IPS-18a (cell line): ENCODE results near the gene TNFRSF1A.

Experiments
- H3K27ac ChIP-seq: one replicate; pipeline ENCODE4 v1.5.1; 2013; ENCODE audit warnings: low read length
- H3K27me3 ChIP-seq: one replicate; pipeline ENCODE4 v1.6.1; 2013; ENCODE audit warnings: mild to moderate bottlenecking, low read length; ENCODE audit not compliant: control insufficient read depth, insufficient read depth
- H3K36me3 ChIP-seq: one replicate; pipeline ENCODE4 v1.6.1; 2013; ENCODE audit warnings: low read depth, low read length; ENCODE audit not compliant: control insufficient read depth
- H3K4me1 ChIP-seq: one replicate; pipeline ENCODE4 v1.6.1; 2013; ENCODE audit warnings: low read depth, low read length; ENCODE audit not compliant: control insufficient read depth
- H3K4me3 ChIP-seq: one replicate; pipeline ENCODE4 v1.5.1; 2013; ENCODE audit warnings: low read length
- H3K9ac ChIP-seq: one replicate; pipeline ENCODE4 v1.6.1; 2013; ENCODE audit warnings: mild to moderate bottlenecking, low read length, moderate library complexity
- H3K9me3 ChIP-seq: one replicate; pipeline ENCODE4 v1.6.1; 2013; ENCODE audit warnings: low read depth, low read length; ENCODE audit not compliant: control insufficient read depth

The TNFRSF1A gene

DNA sequence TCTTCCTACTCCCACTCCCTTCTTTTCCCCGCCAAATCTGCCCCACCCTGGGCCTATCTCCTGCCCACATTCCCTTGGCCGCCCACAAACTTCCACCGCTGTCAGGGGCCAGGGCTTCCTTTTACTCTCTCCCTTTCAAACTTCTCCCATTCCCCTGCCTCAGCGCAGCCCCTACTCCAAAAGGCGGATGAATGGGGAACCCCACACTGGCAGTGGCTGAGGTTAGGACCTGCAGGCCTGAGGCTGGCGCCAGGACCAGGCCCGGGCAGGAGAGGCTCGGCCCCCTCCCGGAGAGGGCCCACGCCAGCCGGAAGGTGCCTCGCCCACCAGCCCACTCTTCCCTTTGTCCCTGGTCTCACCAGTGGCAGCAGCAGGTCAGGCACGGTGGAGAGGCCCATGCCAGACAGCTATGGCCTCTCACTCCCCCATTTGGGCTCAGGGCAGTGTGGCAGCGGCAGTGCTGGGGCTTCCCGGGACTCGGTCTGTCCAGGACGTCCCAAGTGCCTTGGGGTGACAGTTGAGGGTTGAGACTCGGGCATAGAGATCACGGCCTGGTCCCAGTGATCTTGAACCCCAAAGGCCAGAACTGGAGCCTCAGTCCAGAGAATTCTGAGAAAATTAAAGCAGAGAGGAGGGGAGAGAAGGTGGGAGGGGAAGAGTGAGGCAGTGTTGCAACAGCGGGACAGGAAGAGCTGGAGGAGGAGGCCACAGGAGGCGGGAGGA, at the start of gene TNFRSF1A:
TNFRSF1A (minus strand) TSS at position 660 of the 723 bp plus-strand sequence; CDS start at position 398, 262 bp downstream.
- Histone ChIP-seq H3K36me3 (no peaks in the 10 kb centered on the region), H3K27me3 (no peaks in the 10 kb centered on the region), H3K4me3 (peak within 1 kb of the TSS; percentile 88), H3K4me1 (peaks cover 57% of the 10 kb centered on the region), H3K27ac (peak within 1 kb of the TSS; percentile 78), H3K9me3 (no peaks in the 10 kb centered on the region), H3K9ac (peak within 1 kb of the TSS; percentile 78)

DNA sequence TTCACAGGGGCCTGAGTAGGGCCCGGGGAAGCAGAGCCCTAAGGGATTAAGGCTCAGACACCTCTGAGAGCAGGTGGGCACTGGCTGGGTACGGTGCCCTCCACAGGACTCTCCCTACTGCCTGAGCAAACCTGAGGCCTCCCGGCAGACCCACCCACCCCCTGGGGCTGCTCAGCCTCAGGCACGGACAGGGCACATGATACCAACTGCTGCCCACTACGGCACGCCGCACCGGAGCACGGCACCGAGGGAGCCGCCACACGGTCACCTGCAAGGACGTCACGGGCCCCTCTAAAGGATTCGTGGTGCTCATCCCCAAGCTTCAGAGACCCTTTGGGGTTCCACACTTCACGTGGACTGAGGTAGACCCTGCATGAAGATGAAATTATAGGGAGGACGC, 49.1 kb upstream of the TNFRSF1A start:
- no peaks in the 10 kb centered on the region for H3K36me3 ChIP-seq
- no peak overlapping the region for H3K27ac ChIP-seq
- no peaks in the 10 kb centered on the region for H3K9me3 ChIP-seq
- H3K4me3 ChIP-seq: no peak overlapping the region
- H3K9ac ChIP-seq: no peak overlapping the region
- peaks cover 4% of the 10 kb centered on the region for H3K4me1 ChIP-seq
- no peaks in the 10 kb centered on the region for H3K27me3 ChIP-seq

DNA sequence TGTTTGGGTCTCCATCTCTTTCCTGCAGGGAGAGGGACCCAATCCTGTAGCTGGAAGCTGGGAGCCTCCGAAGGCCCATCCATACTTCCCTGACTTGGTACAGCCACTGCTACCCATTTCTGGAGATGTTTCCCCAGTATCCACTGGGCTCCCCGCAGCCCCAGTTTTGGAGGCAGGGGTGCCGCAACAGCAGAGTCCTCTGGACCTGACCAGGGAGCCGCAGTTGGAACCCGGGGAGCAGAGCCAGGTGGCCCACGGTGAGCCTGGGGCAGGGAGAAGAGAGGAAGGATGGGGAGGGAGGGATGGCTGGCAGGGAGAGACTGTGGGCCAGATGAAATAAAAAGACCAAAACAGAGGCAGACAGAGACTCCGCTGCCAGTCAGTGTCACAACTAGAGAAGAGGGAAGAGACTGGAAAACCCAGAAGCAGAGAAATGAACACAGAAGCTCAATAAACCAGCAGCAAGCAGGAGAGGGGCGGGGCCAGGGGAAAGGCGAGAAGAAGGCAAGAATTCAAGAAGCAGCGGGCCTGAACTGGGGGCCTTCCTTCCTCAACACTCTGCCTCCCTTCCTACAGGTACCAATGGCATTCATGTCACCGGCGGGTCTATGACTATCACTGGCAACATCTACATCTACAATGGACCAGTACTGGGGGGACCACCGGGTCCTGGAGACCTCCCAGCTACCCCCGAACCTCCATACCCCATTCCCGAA, 48.4 kb upstream of the TNFRSF1A start:
- Histone ChIP-seq H3K9ac (no peak overlapping the region), H3K9me3 (no peaks in the 10 kb centered on the region), H3K4me3 (no peak overlapping the region), H3K4me1 (no peaks in the 10 kb centered on the region), H3K27ac (no peak overlapping the region), H3K27me3 (no peaks in the 10 kb centered on the region), H3K36me3 (no peaks in the 10 kb centered on the region)

DNA sequence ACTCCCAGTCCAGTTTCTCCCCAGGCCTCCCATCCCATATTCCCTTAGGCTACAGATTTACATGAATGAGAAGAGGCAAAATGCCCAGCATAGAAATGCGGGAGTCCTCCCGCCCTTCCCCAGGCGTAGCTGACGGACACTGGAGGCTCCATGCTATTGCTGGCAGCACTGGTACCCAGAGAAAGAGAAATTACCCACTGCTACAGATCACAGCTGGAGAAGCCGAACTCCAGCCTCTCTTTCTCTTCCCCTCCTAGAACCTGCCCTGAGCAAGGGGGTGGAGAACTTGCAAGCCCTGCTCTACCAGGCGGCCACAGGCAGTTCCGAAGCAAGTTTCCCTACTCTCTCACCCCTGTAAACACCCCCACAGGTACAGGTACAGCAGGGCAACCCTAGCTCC, 45.7 kb upstream of the TNFRSF1A start:
- H3K27ac ChIP-seq: no peak overlapping the region

DNA sequence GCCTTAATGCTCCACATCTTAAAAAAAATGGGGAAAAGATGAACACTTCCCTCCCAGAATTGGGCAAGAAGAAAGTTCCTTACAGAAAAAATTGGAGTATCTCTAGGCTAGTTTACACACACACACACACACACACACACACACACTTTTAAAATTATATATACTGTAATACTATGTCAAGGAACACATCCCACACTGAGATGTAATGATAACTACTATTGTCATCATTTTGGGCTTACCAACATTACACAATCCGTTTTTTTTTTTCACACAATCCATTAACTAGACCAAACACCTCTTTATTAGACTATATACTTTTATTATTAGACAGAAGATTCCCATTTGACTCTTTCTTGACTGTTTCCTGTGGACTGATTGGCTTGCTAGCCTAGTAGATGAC, 44.6 kb upstream of the TNFRSF1A start:
- H3K27ac ChIP-seq: no peak overlapping the region
- no peak overlapping the region for H3K4me3 ChIP-seq
- H3K4me1 ChIP-seq: peaks cover 13% of the 10 kb centered on the region
- H3K9ac ChIP-seq: no peak overlapping the region
- H3K9me3 ChIP-seq: no peaks in the 10 kb centered on the region
- H3K36me3 ChIP-seq: no peaks in the 10 kb centered on the region
- peaks cover 22% of the 10 kb centered on the region for H3K27me3 ChIP-seq

More for the DNA sequence above, 45.7 kb upstream of the TNFRSF1A start:
- Histone ChIP-seq H3K9ac (no peak overlapping the region), H3K4me3 (no peak overlapping the region), H3K27me3 (peaks cover 17% of the 10 kb centered on the region), H3K4me1 (peaks cover 7% of the 10 kb centered on the region), H3K9me3 (no peaks in the 10 kb centered on the region), H3K36me3 (no peaks in the 10 kb centered on the region)

DNA sequence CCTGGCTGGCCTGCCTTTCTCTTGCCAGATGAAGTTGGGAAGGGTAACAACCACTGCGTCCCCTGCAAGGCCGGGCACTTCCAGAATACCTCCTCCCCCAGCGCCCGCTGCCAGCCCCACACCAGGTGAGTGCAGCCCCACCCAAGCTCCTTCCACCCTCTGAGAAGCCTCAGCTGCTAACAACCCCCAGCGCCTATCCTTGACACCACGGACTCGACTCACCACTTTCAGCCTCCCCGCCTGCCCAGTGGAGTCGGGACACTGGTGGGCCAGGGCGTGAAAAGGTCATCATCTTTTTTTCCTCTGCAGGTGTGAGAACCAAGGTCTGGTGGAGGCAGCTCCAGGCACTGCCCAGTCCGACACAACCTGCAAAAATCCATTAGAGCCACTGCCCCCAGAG, 44.2 kb upstream of the TNFRSF1A start:
- no peaks in the 10 kb centered on the region for H3K9me3 ChIP-seq
- peaks cover 14% of the 10 kb centered on the region for H3K4me1 ChIP-seq
- H3K9ac ChIP-seq: no peak overlapping the region
- H3K27ac ChIP-seq: no peak overlapping the region
- no peaks in the 10 kb centered on the region for H3K36me3 ChIP-seq
- H3K27me3 ChIP-seq: peaks cover 22% of the 10 kb centered on the region
- no peak overlapping the region for H3K4me3 ChIP-seq

DNA sequence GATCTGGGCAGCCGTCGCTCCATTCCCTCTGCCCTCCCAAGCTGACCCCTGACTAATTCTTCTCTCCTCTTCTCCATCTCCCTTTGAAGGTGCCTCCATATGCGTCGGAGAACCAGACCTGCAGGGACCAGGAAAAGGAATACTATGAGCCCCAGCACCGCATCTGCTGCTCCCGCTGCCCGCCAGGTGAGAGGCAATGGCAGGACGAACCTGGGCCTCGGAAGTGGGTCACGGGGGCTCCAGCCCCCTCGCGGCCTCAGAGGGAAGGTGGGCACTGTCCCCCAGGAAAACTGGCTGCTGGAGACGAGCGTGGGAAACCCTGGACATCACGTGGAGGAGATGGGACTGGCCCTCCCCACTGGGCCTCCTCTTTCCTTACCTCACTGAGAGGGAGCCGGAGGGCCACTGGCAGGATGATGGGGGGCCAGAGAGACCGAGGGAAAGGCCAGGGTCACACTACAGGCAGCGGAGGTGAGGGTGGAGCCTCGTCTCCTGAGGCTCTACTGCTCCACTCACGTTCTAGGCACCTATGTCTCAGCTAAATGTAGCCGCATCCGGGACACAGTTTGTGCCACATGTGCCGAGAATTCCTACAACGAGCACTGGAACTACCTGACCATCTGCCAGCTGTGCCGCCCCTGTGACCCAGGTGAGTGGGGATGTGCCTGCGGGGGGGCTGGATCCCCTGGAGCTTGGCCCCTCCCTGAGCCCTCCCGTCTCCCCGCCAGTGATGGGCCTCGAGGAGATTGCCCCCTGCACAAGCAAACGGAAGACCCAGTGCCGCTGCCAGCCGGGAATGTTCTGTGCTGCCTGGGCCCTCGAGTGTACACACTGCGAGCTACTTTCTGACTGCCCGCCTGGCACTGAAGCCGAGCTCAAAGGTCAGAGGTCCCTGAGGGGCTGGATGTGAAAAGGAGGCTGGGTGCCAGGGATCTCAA, 42.9 kb upstream of the TNFRSF1A start:
- Histone ChIP-seq H3K4me3 (no peak overlapping the region), H3K4me1 (peaks cover 18% of the 10 kb centered on the region), H3K9ac (no peak overlapping the region), H3K27me3 (peaks cover 22% of the 10 kb centered on the region), H3K9me3 (no peaks in the 10 kb centered on the region), H3K36me3 (no peaks in the 10 kb centered on the region), H3K27ac (no peak overlapping the region)

DNA sequence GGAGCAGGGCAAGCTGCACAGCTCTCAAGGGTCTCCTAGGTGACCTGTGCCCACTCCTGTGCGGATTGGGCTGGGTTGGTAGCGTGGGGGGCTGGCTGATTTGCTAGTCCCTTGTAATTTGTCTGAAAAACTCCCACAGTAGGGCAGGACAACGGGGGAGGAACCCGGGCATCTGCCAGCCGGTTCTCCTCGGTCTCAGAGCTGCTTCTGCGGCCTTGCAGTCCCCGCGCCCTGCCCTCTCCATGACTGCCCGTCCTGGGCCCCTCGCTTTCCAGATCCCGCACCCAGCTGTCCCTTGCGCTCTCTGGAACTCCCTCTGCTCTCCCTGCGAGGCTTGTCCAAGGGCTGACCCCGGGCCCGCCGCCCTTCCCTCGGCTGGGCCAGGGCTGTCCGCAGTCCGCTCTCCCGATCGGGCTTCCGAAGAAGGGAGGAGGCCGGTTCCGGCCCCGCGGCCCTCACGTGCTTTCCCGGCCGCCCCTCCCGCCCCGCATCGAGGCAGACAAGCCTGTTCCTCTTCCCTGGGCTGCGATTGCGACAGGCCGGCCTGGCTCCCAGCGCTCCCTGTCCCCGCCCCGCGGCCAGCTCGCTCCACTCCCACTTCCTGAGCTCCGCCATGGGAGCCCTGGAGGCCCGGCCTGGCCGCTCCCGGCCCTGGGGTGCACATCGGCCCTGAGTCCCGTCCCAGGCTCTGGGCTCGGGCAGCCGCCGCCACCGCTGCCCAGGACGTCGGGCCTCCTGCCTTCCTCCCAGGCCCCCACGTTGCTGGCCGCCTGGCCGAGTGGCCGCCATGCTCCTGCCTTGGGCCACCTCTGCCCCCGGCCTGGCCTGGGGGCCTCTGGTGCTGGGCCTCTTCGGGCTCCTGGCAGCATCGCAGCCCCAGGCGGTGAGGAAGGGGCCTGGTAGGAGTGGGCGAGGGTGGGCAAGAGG, 42.0 kb upstream of the TNFRSF1A start, which contains the start of gene LTBR:
LTBR (plus strand) TSS at position 591 of the 927 bp plus-strand sequence; CDS start at position 788, 197 bp downstream.
- H3K27ac ChIP-seq: no peak within 1 kb of the TSS
- H3K36me3 ChIP-seq: no peaks in the 10 kb centered on the region
- no peak within 1 kb of the TSS for H3K4me3 ChIP-seq
- no peak within 1 kb of the TSS for H3K9ac ChIP-seq
- H3K4me1 ChIP-seq: peaks cover 18% of the 10 kb centered on the region
- H3K9me3 ChIP-seq: no peaks in the 10 kb centered on the region
- H3K27me3 ChIP-seq: peaks cover 22% of the 10 kb centered on the region

DNA sequence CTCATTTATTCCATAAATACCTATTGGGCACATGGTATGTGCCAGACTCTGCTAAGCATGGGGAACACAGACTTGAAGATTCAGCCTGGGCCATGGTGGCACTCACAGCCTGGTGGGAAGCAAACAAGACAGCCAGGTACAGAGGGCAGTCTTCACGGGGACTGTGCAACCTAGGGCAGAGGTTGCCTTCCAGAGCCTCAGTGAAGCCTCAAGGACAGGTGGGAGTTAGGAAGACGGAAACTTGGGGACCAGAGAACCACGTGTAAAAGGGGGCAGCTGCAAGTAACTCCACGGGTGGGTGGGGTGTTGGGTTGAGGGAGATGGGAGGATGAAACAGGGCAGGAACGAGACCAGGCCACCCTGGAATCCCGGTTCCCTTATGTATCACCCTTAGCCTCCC, 41.1 kb upstream of the TNFRSF1A start:
- Histone ChIP-seq H3K27me3 (peaks cover 22% of the 10 kb centered on the region), H3K4me3 (no peak overlapping the region), H3K36me3 (no peaks in the 10 kb centered on the region), H3K9me3 (no peaks in the 10 kb centered on the region), H3K9ac (no peak overlapping the region), H3K4me1 (peaks cover 21% of the 10 kb centered on the region), H3K27ac (no peak overlapping the region)

DNA sequence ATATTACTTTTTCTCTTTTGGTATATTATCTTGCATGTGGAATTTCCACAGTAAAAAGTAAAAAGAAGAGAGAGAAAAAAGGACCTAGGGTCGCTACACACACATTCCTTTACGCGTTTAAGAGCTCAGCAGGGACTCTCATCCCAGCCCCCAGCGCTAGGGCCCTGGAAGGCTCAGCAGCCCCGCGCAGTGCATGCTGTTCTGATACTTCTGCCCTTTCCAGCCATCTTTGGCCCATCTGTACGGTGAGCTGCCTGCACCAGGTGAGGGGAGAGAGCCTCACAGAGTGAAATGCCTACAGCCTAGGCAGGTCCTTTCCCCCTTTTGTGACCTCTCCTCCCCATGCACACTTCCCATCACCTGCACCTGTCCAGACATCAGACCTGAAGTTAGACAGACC, 40.5 kb upstream of the TNFRSF1A start:
- Histone ChIP-seq H3K4me1 (peaks cover 26% of the 10 kb centered on the region), H3K27me3 (peaks cover 22% of the 10 kb centered on the region), H3K36me3 (no peaks in the 10 kb centered on the region), H3K4me3 (no peak overlapping the region), H3K27ac (no peak overlapping the region), H3K9me3 (no peaks in the 10 kb centered on the region), H3K9ac (no peak overlapping the region)
